Stimulated activated CD8-positive, alpha-beta memory T cell treated with anti-CD3 and anti-CD28 coated beads, Interleukin-12 subunit alpha, Interleukin-12 subunit beta, amount 100 ng/mL, for 24 hours (primary cell): ENCODE results near the gene STK32C.

ENCODE experiments used
- DNase-seq: peaks from one replicate; pipeline ENCODE4 v3.0.0-alpha.2; 2020; ENCODE audit errors: extremely low read depth

Gene STK32C

GRCh38 chr10:132209978-132210530 is 97.7 kb downstream of the STK32C start:
- no peak for DNase-seq

- no peak for DNase-seq
Measured at GRCh38 chr10:132209130-132209529, 98.6 kb downstream of the STK32C start.

GRCh38 chr10:132208462-132209050 is 99.2 kb downstream of the STK32C start:
- DNase-seq: no peak

- DNase-seq: no peak
Measured at GRCh38 chr10:132207536-132208461, 100.0 kb downstream of the STK32C start.

GRCh38 chr10:132206806-132207535 is 100.8 kb downstream of the STK32C start:
- no peak for DNase-seq

- DNase-seq: no peak
Measured at GRCh38 chr10:132206377-132206745, 101.4 kb downstream of the STK32C start.

GRCh38 chr10:132205650-132206376 is 101.9 kb downstream of the STK32C start:
- no peak for DNase-seq

GRCh38 chr10:132204781-132205473 is 102.8 kb downstream of the STK32C start:
- DNase-seq: no peak

- no peak for DNase-seq
Measured at GRCh38 chr10:132204078-132204780, 103.5 kb downstream of the STK32C start.

- no peak for DNase-seq
Measured at GRCh38 chr10:132203256-132204077, 104.3 kb downstream of the STK32C start.

- DNase-seq: no peak
Measured at GRCh38 chr10:132202070-132202970, 105.4 kb downstream of the STK32C start.

GRCh38 chr10:132201111-132201969 is 106.4 kb downstream of the STK32C start:
- no peak for DNase-seq

- DNase-seq: no peak
Measured at GRCh38 chr10:132200344-132201110, 107.2 kb downstream of the STK32C start.

- DNase-seq: no peak
Measured at GRCh38 chr10:132199854-132200311, 107.9 kb downstream of the STK32C start.

GRCh38 chr10:132199268-132199853 is 108.4 kb downstream of the STK32C start:
- no peak for DNase-seq
